GM19035 (cell line): Measurements from ENCODE around the gene NGDN.

Source experiments
- ATAC-seq: cut with Tn5 transposase; IDR thresholded peaks from one replicate; pipeline ENCODE4 v1.9.1; 2021; ENCODE audit not compliant: unreplicated experiment

The NGDN gene

DNA sequence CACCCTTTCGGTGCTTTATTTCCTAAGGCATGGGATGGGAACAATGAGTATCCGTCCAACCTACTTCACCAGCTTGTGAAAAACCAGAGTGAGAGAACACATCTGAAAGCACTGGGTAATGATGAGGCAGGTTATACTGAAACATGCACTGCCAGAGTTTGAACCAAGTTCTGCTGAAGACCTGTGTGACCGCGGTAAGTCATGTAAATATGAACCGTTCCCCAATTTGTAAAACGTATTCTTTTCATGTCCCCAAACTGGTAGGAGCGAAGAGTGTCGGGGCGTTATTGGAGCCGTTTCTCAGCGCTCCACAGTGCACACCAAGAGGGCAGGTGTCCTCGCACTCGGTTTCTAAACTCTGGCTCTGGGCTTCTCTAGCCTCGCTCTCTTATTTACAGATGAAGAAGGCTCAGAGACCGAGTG is 788 bp upstream of the NGDN start:
- no peak for ATAC-seq

GRCh38 chr14:23469906-23470403 is 452 bp downstream of the NGDN start:
- ATAC-seq: no peak

DNA sequence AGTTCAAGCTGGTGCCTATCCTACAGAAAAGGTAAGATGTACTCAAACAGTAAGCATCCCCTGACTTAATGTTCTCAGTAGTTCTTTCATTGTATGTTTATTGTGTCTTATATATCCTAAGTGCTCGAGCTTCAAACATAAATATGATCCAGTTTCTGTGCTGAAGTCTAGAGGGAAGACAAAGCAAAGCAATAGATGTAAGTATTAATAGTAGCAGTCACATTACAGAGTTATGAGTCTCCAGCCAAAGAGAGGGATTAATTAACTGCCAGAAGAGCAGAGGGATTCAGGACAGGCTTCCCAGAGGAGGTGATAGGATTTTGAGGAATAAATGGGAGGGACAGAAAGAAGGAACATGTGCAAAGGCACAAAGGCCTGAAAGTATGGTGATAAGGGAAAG is 1.4 kb downstream of the NGDN start:
- ATAC-seq: no peak

DNA sequence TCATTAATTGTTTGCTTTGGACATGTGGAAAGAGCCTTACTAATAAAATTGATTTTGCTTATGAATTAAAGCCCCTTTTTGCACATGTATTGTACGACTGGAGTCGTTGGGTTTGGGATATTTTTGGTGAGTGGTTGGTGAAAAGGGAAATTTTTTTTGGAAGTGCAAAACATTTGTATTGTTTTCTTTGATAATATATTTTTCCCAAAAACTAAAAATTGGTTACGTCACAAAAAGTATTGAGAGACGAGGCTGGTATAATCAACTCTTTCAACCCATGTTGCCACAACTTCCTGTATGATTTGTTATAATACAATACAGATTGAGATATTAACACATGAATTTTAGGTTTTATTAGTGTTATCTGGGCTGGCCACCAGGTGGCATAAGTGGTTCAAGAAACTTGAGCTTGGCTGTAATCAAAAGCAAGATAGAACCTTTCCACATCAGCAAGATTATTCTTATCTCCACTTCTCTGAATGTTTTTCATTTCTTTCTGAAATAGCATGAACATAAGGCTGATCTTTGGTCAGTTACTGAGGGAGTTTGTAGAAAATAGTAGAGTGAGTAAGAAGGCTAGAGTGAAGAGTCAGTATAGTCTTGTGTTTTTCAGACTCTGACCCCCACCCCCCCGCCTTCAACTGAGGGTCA is 8.7 kb downstream of the NGDN start:
- ATAC-seq: no peak

DNA sequence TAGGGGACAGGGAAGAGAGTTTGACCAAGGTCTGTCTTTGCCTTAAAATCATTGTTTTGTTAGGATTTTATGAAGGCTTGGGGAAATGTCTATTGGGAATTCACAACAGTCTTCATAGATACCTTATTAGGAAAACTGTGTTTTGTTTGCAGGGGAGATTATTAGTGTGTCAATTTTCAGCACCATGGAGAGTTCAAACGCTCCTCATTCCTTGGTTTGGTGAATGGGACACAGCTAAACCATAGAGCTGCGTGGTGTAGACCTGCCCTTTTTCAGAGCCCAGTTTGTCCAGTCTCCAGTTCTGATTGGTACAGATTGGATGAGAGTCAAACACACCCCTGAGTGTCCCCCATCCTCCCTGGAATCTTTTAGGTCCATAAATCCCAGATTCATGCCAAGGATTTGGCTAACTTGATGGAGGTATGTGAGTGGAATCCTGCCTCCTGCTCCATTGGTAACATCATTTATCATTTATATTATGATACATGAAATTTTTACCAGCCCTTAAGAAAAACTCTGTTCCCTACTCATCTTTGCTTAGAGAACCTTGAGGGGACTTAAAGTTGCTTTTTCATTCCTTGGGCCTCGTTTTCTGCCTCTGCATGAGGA is 12.0 kb downstream of the NGDN start:
- no peak for ATAC-seq

DNA sequence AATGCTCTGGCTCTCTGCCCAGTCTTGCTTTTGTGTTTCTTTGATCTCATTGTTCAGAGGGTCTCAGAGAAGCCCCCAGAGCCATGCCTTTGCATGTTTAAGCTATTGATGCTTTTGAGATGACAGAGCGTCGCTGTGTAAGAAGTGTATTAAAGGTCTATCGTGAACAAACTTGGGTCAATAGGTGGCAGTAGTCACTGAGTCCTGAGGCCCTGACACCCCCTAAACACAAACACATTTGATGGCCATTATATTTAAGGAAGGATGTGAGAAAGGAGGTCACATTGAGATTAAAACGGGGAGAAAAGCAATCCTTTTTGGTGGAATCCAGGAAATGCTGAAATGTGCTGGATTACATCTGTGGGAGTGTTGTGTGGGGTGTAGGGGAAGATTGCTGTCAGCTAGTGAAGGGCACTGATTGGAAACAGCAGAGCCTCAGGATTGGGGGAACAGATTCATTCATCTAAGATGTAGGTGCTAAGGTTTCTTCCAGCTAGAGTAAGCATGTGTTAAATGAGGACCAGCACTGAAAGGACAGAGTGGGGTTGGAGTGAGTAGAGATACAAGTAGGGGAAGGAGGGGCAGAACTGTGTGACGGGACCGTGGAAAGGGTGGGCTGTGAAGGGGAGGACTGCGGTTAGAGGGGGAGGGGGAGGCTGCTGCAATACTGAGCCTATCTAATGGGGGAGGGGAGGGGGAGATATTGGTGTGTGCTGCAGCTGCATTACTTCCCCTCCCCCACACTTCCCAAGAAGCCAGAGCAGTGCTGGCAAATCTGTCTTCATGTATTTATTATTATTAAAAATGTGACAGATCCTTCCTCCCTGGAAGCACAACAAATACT is 12.7 kb downstream of the NGDN start:
- no peak for ATAC-seq

DNA sequence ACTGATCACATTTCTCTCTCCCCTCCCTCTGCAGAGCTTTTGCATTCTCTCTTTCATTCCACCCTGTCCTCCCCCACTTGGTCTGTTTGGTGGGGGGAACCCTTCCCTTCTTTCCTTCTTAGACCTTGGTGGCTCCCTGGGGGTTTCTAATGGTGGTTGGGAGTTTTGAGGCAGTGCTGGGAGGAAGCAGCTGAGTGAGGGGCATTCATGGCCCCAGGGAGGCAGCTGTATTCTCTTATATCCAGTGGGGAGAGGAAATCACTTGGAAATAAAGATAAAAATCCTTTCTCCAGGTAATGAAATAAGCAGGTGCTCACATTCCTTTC is 13.3 kb downstream of the NGDN start:
- no peak for ATAC-seq

DNA sequence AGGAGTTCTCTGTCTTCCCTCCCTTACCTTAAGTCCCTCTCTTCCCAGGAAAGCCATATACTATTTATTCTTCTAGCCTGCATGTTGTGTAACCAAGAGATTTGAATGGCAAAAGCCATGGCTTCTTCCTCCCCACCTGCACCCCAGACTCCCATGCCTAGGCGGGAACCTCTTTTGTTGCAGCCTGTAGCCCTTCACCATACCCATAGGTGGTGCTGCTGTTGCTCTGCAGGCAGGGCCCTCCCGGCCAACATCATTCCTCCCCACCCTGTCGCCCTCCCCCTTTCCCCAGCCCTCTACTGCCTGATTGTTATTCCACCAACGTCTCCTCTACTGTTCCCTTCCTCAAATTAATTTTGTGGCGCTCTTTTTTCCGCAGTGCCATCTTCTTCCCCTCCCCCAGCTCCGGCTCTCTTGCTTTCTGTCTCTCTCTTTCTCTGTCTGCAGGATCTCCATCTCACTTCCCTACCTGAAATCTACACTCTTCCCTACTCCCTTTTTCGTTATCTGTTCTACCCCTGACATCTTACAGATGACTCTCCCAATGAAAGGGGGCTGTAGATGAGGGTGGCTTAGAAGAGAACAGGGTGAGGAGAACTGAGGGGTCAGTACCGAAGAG is 13.8 kb downstream of the NGDN start:
- no peak for ATAC-seq

DNA sequence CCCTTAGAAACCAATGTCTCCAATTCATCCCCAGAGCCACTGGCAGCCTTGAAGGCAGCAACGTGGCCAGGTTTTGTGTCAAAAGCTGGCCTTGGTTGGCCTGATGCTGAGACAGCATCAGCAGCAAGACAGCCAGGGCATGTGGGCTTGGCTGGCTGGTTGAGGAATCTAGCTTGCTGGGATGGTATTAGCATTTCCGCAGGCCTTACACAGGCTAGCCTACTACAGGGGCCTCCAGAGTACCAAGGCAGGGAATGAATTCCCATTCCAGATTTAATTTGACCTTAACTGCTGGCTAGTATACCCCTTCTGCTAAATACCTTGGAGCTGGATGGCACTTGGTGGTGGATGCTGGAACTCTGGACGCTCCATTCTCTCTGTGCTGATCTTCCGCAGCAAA is 15.8 kb downstream of the NGDN start:
- ATAC-seq: no peak

DNA sequence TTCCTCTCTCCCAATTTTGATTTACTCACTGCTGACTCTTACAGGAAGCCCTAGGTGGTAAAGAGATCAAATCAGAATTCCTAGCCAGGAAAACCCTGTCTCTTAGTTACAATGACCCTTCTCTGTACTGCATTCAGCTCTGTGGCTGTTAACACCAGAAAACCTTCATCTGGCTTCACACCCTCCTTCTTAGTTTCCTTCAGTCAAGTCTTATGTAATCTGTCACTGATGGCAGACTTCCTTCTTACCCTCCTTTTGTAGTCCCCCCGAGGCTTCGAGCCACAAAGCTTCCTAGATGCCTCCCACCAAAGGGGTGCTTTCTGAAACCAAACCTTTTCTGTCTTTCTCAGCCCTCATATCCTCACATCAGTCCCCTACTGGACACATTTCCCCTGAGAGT is 16.5 kb downstream of the NGDN start:
- no peak for ATAC-seq

DNA sequence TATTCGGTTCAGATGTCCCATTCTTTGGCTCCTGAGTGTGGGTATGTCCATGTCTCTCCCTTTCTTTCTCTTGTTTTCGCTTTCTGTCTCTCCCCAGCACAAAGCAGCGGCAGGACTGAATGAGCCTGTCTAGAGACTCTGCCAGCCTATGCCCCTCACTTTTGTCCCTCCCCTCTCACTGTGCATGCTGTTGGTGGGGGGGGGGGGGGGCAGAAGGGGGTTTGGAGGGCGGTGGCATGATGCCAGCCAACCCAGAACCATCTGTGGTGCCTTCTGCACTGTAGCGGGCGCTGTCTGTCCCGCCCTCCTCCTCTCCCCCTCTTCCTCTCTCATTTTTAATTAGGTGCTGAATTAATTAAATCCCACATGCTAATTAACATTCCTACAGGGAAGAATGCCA is 17.7 kb downstream of the NGDN start:
- no peak for ATAC-seq

- no peak for ATAC-seq
Measured at GRCh38 chr14:23492618-23493272, 23.2 kb downstream of the NGDN start.

- no peak for ATAC-seq
Measured at GRCh38 chr14:23494223-23494622, 24.7 kb downstream of the NGDN start.

GRCh38 chr14:23512156-23512555 is 42.7 kb downstream of the NGDN start:
- no peak for ATAC-seq

- ATAC-seq: no peak
Measured at GRCh38 chr14:23513005-23513817, 43.7 kb downstream of the NGDN start.

DNA sequence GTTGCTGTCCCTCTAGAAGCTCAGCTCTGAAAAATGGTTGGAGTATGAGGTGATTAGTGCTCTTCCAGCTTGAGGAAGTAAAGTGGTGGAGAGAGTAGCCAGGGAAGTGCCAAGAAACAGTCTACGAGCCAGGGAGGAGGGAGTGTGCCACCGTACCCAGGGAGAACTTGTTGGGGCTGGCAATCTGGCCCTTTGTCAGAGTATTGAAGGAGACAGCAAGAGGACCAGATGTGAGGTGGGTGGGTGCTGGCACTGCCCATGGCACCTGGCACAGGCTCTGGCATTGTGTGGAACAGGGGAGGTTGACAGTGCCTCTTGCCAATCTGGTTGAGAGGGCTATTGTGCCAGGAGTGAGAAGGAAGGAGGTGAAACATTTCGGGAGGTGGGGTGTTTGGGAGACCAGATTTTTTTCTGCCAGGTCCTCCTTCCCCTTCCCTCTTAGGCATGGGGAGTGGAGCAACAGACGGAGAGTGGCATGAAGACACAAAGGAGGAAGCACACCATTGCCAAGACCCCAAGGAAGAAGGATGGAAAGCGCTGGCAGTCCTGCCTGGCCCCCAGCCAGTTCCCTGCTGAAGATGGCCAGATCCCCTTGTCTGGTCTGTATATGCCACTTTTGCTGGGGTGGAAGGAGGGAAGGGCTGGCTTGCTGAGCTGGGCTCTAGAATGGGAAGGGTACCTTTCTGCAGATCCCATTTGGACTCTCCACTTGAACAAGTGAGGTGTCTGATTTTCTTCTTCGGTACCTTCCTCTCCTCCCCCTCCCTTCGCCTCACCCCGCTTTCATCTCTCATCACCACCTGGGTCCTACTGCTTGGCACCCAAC is 44.5 kb downstream of the NGDN start:
- ATAC-seq: no peak

- ATAC-seq: no peak
Measured at GRCh38 chr14:23514644-23514957, 45.1 kb downstream of the NGDN start.

DNA sequence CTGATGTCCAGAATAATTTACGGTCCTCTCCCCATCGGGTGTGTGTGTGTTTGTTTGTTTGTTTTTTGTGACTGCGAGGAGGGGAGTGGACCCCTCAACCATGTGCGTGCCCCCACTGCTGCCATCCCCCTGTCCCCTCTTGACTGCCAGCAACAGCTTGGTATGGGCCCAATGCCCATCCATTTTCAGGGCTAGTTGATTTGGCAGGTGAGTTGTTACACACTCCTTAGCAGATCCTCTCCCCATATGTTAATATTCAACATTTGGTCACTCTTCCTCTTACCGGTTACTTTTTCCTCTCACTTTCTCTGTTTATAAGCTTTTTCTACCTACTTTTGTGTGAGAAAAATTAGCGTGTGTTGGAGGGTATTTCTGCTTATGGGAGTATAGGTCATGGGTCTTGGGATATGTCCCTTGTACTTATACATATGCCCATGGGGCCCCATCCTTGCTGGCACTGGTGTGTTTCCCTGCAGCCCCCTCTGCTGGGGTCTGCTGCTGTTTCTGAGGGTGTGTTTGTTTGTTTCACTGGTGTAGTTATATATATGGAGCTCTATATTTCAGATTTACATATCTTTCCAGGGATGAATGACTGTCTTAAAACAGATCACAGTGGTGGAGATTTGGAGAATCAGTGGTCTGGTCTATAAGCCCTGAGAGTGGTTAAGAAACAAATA is 48.3 kb downstream of the NGDN start:
- ATAC-seq: no peak

DNA sequence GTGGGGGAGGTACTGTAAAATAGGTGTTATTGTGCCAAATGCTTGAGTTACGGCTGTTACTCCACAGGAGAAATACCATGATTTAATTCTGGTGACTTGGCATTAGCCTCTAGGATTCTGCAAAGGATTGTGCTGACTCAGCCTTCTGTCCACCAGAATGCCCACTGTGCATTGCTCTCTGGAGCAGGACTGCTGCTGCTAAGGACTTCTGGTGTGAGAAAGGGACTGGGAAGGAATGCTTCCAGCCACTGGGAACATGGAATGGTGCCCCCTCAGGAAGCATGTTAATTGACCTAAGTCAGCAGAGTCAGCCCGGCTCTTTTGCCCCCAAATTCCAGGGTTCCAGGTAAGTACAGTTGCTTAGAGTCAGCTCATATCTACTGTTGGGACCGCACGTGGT is 49.2 kb downstream of the NGDN start:
- no peak for ATAC-seq
